OCI-M2 (cell line): ENCODE measurements around the gene GABBR1.
"Not testable (repeated sequence)": the region's sequence is repeated elsewhere in the genome, so short reads cannot be mapped to it uniquely, and the experiment has no call there.

ENCODE experiments used
- DNase-seq: peaks from one replicate; lab custom pipeline; 2025; ENCODE audit not compliant: unreplicated experiment; lab: John Stamatoyannopoulos, UW

Gene GABBR1

DNA sequence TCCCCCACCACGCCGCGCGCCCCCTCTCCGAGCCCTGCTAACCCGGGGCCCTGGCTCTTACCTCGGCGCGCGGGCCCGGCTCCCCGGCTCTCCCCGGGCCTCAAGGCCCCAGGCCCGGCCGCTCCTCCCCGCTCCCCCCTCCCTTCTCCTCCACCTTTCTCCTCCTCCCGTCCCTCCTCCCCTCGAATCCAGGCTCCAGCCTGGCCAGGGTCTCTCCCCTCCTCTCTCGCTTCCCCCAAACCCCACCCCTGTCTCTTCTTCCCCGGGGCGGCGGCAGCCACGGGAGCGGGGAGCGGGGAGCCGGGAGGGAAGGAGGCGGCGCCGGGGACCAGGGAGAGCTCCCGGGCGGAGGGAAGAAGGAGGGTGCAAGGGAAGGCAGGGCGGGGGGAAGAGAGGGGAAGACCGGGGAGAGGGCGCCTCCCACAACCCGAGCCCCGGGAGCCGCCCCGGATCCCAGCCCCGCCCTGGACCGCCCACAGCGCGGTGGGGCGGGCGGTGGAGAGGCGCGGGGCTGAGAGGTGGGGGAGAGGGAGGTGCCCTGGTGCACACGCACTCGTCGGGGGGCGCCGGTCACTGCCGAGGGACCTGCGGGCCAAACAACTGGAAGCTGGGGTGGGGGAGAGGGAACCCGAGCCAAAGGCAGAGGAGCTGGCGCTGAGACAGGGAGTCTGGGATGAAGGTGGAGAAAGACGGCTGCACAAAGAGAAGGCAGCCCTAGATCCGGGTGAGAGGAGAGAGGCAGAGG lies at the start of gene GABBR1:
GABBR1 (minus strand) TSS at position 395 of the 745 bp plus-strand sequence. CDS start 798 bp downstream, outside the sequence.
- DNase-seq: peak; percentile 33

DNA sequence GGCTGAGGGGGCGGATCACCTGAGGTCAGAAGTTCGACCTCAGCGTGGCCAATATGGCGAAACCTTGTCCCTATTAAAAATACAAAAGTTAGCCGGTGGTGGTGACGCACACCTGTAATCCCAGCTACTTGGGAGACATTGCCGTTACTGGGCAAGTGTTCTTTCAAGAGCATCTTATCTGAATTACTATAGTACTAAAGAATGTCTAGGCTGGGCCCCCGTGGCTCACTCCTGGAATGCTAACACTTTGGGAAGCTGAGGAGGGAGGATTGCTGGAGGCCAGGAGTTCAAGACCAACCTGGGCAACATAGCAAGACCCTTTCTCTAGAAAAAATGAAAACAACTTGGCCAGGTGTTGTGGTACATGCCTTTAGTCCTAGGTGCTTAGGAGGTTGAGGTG lies 48.8 kb upstream of the GABBR1 start:
- DNase-seq: no peak

DNA sequence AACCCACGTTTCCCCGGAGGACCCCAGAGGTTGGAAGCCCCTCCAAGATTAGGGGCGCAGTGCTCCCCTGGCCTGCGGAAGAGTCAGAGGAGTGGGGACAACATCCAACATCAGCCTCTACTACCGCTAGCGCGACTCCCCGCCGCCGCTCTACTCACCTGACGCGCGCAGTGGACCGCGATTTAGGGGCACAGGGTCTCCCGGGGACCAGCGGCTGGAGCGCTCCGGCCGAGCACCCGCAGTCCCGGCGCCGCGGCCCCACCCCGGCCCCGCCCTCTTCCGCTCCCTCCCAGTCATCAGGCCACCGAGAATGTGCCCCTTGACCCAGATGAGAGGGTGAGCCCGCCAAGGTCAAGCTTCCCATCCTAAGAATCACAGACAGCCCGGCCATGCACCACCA lies 47.9 kb upstream of the GABBR1 start, which contains the start of gene ZFP57:
ZFP57 (minus strand) TSS at position 249 of the 400 bp plus-strand sequence. CDS start 4,149 bp downstream, outside the sequence.
- no peak for DNase-seq

DNA sequence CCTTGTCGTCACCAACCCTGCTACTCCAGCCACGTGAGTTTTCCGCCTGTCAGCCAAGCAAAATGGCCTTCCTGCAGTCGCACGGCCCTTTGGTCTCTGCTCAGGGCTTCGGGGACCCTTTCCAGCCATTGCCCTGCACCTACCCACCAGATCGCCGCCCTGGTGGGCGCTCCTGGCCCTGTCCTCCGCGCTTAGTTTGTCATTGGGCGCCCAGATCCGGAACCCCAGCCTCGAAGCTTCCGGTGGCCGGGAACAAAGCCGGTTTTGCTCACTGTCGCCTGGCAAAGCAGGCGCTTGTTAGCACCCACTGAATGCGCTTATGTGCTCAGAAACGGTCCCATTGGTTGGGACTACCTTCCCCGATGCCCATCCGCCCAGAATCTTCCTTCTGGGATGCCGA lies 47.4 kb upstream of the GABBR1 start:
- no peak for DNase-seq

DNA sequence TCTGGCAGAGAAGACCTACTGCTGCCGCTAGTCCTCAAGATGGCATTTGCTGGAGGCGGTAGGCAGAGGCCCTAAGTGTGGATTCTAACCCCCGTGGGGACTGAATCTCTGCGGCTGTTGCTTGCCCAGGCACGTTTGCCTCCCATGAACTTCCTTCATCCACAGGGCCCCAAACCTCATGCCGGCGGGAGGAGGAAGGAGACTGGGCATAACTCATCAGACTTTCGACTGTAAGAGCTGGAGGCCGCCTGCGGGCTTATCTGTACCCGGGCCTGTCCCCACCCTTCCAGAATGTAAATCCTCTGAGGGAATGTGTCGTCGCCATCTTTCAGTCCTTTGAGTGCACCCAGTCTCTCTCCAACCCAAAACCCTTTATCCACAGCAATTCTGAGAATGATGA lies 47.0 kb upstream of the GABBR1 start:
- no peak for DNase-seq

DNA sequence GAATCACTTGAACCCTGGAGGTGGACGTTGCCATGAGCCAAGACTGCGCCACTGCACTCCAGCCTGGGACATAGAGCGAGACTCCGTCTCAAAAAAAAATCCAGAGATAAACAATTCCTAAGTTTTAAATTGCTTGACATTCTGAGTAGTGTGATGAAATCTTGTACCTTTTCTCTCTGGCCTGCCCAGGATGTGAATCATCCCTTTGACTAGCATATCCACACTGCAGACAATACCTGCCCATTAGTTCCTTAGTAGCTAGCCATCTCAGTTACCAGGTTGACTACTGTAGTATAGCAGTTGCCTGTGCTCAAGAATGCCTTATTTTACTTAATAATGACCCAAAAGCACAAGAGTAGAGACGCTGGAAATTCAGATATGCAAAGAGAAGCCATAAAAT lies 45.1 kb upstream of the GABBR1 start:
- no peak for DNase-seq

DNA sequence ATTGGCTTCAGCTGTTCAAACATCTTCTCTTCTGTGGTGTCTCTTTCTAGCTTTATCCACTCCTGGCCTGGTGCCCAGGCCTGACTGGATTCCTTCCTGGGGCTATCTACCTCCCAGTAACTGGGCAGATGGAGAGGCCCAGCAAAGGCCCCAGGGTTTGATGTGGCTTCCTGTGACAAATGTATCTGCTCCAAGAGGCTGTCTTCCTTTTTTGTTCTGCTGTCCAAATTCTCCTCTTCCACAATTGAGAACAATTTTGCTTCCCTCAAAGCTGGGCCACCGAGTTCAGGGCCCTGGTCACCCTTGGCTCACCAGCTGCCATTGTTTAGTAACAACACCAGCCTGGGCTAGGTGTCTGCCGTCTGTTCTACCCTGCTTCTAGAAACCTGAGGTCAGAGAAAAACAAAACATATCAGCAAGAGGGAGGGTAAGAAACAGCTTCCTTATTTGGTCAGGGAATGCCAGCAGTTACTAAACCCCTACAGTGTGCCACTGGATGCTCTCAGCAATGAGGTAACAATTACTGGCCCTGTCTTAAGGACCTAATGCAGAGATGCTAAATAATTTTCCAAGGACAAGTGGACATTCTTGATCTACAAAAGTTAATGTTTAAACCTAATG lies 44.1 kb upstream of the GABBR1 start:
- no peak for DNase-seq

DNA sequence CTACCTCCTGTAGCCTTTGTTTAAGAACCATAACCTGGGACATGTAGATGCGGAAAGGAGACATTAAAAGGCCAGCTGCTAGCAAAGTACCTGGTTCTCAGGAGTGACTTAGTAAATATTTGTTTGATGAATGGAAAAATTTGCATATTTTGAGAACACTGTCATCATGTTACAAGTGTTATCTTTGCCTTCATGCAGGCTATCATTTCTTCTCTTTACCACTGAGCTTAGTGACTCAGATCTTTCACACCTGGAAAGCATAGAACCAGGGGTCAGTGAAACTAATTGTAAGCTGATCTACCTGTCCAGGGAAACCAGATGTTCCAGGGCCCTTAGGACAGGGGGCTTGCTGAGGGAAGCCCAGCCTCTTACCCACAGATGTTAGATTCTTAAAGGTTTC lies 42.6 kb upstream of the GABBR1 start:
- DNase-seq: no peak

DNA sequence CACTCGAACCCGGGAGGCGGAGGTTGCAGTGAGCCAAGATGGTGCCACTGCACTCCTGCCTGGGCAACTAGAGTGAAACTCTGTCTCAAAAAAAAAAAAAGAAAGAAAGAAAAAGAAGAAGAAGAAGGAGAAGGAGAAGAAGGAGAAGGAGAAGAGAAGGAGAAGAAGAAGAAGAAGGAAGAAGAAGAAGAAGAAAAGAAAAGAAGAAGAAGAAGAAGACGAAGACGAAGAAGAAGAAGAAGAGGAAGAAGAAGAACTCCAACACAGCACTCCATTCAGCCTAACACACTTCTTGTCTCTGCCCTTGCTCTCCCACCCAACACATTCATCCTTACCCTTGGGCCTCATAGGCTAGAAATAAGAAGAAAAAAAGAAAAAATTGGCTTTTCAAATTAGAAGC lies 41.0 kb upstream of the GABBR1 start:
- DNase-seq: no peak

DNA sequence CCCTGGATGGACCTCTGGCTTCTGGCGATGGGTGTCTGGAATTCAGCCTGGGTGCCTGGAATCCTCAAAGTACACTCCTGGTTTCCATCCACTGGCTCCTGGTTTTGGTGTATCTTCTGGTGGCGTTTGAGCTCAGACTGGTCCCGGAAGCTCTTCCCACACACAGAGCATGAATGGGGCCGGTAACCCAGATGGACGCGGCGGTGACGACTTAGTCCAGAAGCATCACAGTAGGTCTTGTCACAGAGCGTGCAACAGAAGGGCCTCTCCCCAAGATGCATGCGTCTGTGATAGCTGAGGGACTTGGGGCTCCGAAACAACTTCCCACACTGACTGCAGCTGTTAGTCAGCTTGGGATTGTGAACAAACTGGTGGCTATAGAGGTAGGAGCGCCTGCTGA lies 40.2 kb upstream of the GABBR1 start:
- DNase-seq: no peak

DNA sequence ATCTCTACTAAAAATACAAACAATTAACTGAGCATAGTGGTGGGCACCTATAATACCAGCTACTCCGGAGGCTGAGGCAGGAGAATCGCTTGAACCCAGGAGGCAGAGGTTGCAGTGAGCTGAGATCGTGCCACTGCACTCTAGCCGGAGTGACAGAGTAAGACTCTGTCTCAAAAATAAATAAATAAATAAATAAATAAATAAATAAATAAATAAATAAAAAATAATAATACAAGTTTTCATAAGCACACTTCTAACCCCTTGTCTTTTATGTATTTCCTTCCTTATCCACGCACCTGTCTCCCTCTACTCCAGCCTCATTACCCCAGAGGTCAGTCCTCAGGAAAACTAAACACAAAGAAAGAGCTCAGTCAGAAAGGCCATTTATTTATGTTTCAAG lies 39.1 kb upstream of the GABBR1 start:
- not testable (repeated sequence) for DNase-seq

DNA sequence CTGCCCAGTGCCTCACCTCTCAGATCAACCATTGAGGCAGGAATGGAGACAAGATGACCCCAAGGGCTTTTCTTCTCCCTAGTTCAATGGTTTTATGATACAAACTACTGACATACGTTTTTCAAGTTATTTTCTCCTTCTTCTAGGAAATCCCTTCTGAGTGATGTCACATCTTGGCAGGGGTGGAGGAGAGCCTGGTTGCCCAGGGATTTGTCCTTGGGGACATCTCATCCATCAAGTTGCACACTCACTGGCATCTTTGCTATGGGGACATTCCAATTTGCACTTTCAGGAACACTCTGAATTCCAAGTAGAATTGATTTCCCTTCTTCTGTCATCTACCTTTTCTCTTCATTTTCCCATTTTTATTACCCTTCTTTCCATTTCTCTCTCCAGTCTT lies 38.0 kb upstream of the GABBR1 start:
- no peak for DNase-seq

DNA sequence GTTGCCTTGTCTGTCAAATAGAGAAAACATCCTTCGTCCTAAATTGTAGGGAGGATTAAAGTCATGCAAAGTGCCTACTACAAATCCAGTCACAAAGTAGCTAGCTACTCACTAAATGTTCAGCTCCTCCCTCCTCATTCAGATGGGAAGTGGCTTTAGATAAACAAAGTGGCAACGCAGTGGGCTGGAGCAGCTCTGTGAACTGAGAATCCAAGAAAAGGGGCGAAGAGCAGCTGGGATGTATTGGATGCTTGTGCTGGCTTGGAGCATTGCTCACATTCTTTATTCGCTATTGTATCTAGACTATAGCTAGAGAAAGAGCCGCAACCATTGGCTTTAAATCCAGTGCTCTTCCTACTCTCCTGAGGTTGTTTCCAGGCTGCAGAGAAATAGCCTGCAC lies 34.2 kb upstream of the GABBR1 start:
- no peak for DNase-seq

DNA sequence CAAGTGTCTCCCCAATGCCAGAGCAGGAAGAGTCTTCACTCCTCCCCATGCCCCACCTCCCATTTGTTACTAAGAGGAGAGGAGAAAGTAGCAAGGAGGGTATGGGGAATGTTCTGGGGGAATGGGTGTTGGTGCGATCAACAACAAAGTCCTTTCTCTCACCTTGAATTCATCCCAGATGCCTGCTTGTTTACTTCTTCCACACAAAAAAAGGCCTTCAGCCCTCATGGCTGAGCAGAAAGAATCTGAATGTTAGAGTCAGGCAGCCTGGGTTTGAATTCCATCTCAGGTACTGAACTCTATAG lies 33.8 kb upstream of the GABBR1 start:
- DNase-seq: no peak

DNA sequence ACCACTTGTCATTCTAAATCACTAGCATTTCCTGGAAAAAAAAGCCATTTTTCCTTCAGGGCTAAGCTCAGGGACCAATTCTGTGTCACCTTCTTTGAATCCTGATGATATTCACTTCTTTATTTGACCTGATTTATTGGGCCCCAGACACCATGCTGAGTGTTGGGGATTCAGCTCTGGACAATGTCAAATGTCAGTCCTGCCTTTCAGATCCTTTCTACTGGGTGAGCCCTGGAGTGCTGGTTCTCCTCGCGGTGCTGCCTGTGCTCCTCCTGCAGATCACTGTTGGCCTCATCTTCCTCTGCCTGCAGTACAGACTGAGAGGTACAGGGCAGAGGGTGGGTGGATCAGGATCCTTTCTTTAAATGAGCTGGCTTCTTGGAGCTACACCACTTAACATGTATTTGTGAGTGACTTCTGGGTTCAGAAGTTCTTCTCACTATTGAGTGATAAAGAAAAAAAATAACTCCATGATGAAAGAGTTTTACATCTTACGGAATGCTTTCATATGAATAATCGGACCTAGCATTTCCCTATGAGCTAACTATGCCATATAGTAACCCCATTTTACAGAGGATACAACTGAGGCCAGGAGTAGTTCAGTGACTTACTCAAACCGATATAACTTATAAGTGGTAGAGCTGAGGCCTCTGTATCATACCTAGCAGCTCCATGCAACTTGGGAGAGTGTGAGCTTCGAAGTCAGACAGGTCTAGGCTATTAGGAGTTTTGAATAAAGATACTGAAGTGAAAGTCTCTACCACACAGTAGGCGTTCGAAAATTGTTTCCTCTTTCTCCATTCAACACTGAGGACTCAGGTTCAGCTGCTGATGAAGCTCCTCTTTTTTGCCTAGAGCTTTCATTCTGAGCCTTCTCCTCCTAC lies 33.2 kb upstream of the GABBR1 start:
- no peak for DNase-seq

DNA sequence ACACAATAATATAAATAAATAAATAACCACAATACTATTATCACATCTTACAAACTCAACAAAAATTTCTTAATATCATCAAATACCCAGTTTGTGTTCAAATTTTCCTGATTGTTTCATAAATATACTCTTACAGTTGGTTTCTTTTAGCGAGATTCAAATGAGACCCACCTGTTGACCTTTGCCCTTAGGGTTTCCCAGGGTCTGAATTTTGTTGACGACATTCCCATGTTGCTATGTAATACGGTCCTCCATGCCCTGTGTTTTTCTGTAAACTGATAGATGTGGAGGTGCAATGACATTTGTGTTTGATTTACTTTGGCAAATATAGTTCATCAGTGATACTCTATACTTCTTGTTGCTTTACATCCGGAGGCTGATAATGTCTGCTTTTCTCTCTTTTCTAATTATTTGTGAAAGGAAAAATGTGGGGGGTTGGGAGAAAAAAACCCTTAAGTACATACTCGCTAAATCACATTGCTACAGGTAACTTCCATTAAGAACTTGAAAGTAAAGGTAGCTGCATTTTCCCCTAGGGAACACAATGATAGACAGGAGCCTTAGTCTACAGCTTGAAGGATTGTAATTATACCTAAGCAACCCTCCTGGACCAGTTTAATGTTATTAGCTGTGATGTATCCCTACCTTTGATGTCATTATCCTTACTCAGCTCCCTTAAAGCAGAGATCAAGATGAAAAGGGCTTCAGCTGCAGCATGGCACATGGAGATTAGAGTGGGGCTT lies 30.5 kb upstream of the GABBR1 start:
- DNase-seq: no peak

DNA sequence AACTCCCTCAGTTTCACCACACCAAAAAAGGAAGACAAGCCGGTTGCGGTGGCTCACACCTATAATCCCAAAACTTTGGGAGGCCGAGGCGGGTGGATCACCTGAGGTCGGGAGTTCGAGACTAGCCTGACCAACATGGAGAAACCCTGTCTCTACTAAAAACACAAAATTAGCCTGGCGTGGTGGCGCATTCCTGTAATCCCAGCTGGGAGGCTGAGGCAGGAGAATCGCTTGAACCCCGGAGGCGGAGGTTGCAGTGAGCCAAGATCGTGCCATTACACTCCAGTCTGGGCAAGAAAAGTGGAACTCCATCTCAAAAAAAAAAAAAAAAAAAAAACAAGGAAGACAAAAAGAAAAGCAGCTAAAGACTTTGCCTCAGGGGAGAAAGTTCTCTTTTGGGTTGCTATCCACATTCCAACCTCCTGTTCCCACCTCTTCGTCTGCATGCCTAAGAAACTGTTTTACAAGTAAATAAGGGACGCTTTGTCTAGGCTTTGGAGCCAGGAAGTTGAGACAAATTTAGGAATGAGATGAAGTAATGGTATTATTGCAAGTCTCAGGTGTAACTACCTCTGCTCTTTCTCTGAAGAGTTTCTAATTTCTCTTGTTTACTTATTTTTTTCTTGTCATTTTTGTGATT lies 28.6 kb upstream of the GABBR1 start:
- not testable (repeated sequence) for DNase-seq

DNA sequence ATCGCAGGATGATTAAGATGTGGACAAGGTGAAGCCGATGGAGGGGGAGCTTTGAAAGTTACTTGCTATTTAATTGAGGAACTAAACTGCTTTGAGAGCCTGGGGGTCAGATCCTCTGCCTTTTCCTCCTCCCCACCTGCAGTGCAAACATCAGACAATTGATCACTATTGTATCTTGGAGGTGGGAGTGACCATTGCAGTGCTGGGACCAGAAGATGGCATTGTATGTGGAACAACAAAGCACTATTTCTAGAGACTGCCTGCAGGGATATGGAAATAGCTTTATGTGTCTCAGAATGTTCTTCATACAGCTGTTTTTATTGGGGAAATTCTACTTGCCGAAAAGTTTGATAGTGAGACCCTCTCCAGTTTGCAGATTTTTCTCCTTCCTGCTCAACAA lies 28.1 kb upstream of the GABBR1 start:
- no peak for DNase-seq

DNA sequence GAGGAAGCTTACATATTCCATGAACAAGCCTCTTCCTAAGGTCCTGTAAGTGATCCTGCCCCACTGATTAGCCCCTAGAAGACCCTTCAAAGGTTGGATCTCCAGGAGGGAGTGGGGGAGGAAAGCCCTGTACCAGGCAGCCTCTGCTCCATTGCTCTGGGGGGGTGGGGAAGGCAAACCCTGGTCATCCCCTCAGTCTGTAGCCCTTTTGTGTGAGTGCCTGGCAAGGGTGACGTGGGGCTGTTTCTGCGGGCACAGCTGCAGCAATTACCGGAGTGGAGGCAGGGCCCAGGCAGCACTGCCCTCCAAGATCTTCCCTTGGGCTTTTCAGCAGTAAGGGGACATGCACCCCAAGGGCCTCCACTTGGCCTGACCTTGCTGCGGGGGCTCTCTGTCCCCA lies 23.8 kb upstream of the GABBR1 start, which contains the start of gene MOG:
MOG (plus strand) TSS at position 295 of the 400 bp plus-strand sequence. CDS start 118 bp downstream, outside the sequence.
- no peak for DNase-seq

DNA sequence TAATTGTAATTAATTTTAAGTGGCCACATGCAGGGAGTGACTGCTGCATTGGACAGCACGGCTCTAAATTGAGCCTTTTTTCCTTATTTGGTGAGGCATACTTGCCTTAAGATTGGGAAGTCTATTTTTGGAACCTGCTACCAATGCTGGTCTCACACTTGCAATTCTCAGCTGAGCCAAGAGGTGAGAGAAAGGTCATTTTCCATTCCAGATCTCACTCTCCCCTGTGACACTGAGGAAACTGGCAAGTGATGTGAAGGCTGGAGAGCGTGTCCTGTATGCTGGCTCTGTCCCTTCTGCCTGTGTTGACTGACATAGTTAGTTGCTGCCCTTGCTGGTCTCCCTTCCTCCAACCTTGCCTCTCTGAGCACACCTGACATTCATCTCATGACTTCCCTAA lies 23.2 kb upstream of the GABBR1 start:
- DNase-seq: no peak

DNA sequence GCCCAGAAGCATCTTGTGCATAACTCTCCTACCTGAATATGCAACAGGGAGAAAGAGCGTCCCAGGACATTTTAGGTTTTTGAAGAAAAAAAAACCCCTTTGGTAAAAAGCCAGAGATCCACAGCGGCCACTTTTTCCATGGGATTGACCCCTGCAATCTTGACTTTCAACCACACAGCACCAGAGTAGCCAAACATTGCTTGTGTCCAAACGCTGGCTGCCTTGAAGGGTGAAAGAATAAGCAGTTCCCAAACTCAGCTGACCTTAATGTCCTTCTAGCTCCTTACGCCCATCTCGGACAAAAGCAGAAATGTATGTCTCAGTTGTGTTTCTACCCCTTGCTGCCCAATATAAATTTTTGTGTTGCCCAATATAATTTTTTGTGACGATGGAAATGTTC lies 22.7 kb upstream of the GABBR1 start:
- no peak for DNase-seq
